Measurements from ENCODE around the gene CPE.
A peak's percentile ranks its signal among the peaks of the same experiment; 100 is the strongest.

Gene CPE

GRCh38 chr4:165537028-165537648, 158.3 kb downstream of the CPE start:
- TF ChIP-seq, protein P1, sequence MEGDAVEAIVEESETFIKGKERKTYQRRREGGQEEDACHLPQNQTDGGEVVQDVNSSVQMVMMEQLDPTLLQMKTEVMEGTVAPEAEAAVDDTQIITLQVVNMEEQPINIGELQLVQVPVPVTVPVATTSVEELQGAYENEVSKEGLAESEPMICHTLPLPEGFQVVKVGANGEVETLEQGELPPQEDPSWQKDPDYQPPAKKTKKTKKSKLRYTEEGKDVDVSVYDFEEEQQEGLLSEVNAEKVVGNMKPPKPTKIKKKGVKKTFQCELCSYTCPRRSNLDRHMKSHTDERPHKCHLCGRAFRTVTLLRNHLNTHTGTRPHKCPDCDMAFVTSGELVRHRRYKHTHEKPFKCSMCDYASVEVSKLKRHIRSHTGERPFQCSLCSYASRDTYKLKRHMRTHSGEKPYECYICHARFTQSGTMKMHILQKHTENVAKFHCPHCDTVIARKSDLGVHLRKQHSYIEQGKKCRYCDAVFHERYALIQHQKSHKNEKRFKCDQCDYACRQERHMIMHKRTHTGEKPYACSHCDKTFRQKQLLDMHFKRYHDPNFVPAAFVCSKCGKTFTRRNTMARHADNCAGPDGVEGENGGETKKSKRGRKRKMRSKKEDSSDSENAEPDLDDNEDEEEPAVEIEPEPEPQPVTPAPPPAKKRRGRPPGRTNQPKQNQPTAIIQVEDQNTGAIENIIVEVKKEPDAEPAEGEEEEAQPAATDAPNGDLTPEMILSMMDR (IDR thresholded peaks at IDR 0.05), result peak; percentile 54

- TF ChIP-seq, protein P1 (IDR thresholded peaks at IDR 0.05), result no peak
Measured at GRCh38 chr4:165539801-165540200, 161.0 kb downstream of the CPE start.

GRCh38 chr4:165540206-165540830, 161.5 kb downstream of the CPE start:
- TF ChIP-seq, protein P1 (IDR thresholded peaks at IDR 0.05), result no peak

- TF ChIP-seq, protein P1 (IDR thresholded peaks at IDR 0.05), result no peak
Measured at GRCh38 chr4:165541851-165542459, 163.1 kb downstream of the CPE start.

- TF ChIP-seq, protein P1 (IDR thresholded peaks at IDR 0.05), result no peak
Measured at GRCh38 chr4:165542476-165542875, 163.7 kb downstream of the CPE start.
